Cerebellar cortex (tissue), 1 donor: ENCODE measurements around the gene GYPB.
"Not testable (repeated sequence)": the region's sequence is repeated elsewhere in the genome, so short reads cannot be mapped to it uniquely, and the experiment has no call there.

ENCODE experiments used
- DNase-seq: peaks from one replicate; pipeline ENCODE4 v3.0.0-alpha.2; 2015; ENCODE audit warnings: low spot score

The GYPB gene

DNA sequence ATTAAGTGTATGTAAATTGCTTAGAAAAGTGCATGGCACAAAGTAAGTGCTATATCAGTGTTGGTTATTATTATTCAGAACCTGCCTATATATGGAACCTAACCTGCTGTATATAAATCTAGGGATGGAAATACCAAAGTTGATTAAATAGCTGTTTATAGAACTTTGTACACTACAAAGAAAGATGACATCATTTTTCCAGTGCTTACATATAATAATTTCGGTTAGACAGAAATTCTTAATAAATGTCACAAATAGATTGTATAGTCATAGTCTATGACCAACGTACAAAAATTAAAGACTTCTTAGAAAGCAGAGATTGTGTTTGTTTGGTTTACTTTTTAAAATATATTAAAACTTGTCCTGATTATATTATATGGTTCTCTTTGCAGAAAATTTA lies 4.4 kb downstream of the GYPB start:
- DNase-seq, result no peak

GRCh38 chr4:144008602-144009001 lies 10.6 kb downstream of the GYPB start:
- DNase-seq, result not testable (repeated sequence)

- not testable (repeated sequence) for DNase-seq
These were observed 11.2 kb downstream of the GYPB start for GRCh38 chr4:144007960-144008359.

- not testable (repeated sequence) for DNase-seq
These were observed 12.9 kb downstream of the GYPB start for GRCh38 chr4:144006200-144006803.

- DNase-seq, result not testable (repeated sequence)
These were observed 13.6 kb downstream of the GYPB start for GRCh38 chr4:144005558-144005953.

DNA sequence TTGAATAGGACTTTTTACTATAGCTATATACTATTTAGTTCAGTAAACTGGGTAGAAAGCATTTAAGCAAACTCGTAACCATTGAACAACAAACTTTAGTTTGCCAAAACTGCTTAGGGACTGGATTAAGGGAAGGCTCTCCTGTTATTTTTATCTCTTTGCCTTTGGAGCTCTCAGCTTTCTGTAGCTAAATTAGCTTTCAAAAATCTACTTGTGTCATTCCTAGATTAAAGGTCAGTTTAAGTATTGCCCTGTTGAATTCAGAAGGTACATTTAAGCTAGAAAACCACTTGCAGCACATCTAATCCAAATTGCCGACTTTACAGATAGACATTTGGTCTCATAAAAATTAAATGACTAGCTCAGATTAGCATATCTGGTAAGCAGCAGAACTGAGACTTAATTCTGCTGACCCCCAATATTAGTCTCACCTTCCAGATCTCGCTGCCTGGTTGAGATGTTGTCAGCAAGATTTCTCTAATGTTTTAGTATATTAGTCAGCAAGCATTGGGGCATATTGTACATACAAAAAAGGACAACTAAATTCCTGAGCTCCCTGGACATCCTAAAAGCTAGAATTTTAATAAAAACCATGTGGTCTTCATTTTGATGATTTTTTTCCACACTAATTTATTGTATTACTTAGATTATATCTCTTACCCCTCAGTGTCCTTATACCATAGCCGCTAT lies 14.2 kb downstream of the GYPB start:
- not testable (repeated sequence) for DNase-seq

- not testable (repeated sequence) for DNase-seq
These were observed 15.3 kb downstream of the GYPB start for GRCh38 chr4:144003890-144004265.

GRCh38 chr4:144003205-144003889 lies 15.8 kb downstream of the GYPB start:
- not testable (repeated sequence) for DNase-seq

DNA sequence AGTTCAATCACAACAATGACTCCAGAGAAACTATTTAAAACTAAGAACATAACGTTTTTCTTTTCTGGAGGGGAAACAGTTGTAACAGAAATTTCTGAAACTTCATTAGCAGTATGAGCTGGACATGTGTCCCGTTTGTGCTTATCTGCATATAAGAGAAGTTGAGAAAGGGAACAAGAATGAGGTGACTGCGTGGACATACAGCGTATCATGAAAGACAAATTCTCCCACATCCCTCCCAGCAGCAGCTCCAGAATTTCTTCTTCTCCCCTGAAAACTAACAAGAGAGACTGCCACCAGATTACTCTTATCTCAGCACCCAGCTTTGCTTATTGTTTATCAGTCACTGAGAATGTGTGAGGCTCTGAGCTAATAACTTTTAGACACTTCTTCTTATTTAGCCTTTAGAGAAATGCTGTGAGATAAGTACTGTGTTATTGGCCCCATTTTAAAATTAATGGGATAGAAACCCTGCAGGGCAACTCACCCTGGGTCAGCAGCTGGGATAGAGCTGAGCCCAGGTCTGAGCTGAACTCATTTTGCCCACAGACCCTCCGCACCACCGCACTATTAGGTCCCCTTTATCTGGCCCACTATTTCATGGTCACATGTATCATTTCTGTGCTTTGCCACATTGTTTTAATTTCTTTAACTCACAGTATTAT lies 18.7 kb downstream of the GYPB start:
- DNase-seq, result not testable (repeated sequence)

GRCh38 chr4:143996193-143996592 lies 23.0 kb downstream of the GYPB start:
- DNase-seq, result not testable (repeated sequence)

DNA sequence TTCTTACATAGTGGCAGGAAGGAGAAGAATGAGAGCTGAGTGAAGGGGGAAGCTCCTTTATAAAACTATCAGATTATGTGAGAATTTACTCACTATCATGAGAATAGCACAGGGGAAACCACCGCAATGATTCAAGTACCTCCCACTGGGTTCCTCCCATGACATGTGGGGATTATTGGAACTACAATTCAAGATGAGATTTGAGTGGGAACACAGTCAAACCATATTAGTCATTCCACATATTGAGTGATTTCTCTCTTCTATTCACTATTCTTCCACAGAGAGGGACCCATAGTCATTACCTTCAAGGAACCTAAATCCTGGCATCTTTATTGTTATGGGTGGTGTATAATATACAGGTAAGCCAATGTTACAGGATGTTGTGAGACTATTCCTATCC lies 27.4 kb downstream of the GYPB start:
- DNase-seq, result not testable (repeated sequence)

- DNase-seq, result not testable (repeated sequence)
These were observed 28.5 kb downstream of the GYPB start for GRCh38 chr4:143990717-143991116.

DNA sequence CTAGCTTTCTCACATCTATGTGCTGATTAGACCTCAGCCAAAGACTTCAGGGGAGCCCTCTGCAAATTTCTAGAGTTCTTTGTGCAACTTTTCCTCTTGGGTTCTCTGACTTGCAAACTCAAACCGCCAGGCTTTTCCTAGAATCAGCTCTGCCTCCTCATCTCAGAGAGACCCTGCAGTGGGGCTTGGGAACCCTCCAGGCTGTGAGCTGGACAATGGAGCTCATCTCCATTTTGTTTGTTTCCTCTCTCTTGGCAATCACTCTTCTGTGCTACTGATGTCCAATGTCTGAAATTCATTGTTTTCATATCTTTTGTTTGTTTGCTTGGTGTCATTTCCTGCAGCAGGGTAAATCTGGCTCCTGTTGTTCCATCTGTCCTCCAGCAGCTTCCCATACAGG lies 33.0 kb downstream of the GYPB start:
- DNase-seq, result no peak

GRCh38 chr4:143980776-143981175 lies 38.4 kb downstream of the GYPB start:
- DNase-seq, result not testable (repeated sequence)

- not testable (repeated sequence) for DNase-seq
These were observed 43.7 kb downstream of the GYPB start for GRCh38 chr4:143975527-143975926.

DNA sequence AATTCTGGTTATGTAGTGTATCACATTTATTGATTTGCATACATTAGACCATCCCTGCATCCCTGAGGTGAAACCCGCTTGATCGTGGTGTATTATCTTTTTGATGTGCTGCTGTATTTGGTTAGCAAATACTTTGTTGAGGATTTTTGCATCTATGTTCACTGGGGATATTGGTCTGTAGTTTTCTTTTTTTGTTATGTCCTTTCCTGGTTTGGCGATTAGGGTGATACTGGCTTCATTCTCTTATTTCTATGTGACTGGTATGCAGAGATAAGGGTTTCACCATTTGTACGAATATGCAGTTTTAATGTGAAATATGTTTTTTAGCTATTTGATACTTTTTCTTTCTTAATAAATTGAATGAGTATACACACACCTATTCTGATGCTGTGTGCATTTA lies 45.2 kb downstream of the GYPB start:
- not testable (repeated sequence) for DNase-seq

DNA sequence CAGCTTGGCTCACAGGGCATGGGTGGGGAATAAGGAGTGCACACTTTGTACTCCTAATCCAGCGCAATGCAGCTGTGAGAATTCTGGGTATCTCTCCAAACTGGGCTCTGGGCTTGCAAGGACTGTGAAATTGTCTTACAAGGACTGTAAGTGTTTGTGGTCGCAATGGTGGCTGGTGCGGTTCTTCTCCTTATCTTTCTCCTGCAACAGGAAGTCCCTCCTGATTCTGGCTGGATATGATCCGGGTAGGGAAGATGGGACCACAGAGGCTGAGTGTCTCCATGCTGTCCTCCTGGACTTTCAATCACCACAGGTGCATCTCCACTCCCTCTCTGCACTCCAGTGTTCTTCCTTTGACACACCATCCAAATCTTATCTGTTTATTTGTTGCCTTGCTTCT lies 58.1 kb downstream of the GYPB start:
- DNase-seq, result no peak

GRCh38 chr4:143955306-143955705 lies 63.9 kb downstream of the GYPB start:
- DNase-seq, result not testable (repeated sequence)

DNA sequence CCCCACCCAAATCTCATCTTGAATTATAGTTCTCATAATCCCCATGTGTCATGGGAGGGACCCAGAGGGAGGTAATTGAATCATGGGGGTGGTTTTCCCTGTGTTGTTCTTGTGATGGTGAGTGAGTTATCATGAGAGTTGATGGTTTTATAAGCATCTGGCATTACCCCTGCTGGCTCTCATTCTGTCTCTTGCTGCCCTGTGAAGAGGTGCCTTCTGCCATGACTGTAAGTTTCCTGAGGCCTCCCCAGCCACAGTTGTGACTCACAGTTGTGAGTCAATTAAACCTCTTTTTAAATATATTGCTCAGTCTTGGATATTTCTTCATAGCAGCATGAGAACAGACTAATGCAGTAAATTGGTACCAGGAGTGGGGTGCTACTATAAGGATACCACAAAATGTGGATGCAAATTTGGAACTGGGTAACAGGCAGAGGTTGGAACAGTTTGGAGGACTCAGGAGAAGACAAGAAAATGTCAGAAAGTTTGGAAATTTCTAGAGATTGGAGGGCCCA lies 67.7 kb downstream of the GYPB start:
- not testable (repeated sequence) for DNase-seq

- not testable (repeated sequence) for DNase-seq
These were observed 68.2 kb downstream of the GYPB start for GRCh38 chr4:143950967-143951366.

DNA sequence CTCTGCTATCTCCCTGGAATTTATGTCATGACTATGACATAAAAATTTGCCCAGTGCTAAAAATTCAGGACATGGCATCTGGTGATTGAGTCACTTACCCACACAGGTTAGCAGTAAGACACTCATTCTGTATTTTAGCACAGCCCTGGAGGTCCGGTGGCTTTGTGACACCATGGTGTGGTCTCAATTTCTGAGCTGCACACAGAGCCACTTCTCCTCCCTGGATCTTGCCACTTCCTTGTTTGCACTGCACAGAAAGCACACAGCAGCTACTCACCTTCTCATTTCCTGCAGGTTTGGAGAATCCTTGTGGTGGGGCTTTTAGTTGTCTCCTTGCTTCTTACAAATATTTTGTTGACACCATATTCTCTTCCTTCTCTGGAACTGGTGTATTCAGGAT lies 69.0 kb downstream of the GYPB start:
- DNase-seq, result not testable (repeated sequence)

- DNase-seq, result not testable (repeated sequence)
These were observed 71.7 kb downstream of the GYPB start for GRCh38 chr4:143947493-143947892.
